IMR-90 (cell line): Measurements from ENCODE around the gene MECP2. TPM values are rescaled to one million over a fixed set of nuclear protein-coding genes. Genes with fewer than 3 reads are reported as not detected.

Source experiments
- ATAC-seq: fragments of 200-7000 bp; cut with Tn5 transposase; 2 replicates; pipeline ENCODE4 v1.9.1; 2020; ENCODE audit warnings: low read depth, mild to moderate bottlenecking, moderate library complexity
- BruUV-seq: library from RNA; stranded (reverse); fragments of 400-500 nt; replicated peaks from 2 replicates; lab custom pipeline; 2021; lab: Mats Ljungman, UMichigan
- CTCF ChIA-PET: fragments of 300-600 bp; formaldehyde crosslinking; extraction: SDS; loops from one replicate; lab custom pipeline; 2021; ENCODE audit warnings: antibody characterized with exemption; lab: Yijun Ruan, JAX
- POLR2A ChIA-PET: fragments of 300-600 bp; sonication (Branson Sonifier 250); formaldehyde crosslinking; loops from one replicate; lab custom pipeline; 2022; ENCODE audit warnings: antibody characterized with exemption; ENCODE audit not compliant: unreplicated experiment; lab: Charles Lee
- DNase-seq: peaks from one replicate; pipeline ENCODE4 v3.0.0; 2013
- H2AFZ ChIP-seq: replicated peaks from 2 replicates; pipeline ENCODE3; 2013; ENCODE audit warnings: low read length, mild to moderate bottlenecking; ENCODE audit not compliant: poor library complexity
- H2AK5ac ChIP-seq: 2 replicates; pipeline ENCODE4 v1.6.1; 2013; ENCODE audit warnings: low read depth, low read length, inconsistent platforms
- H2AK9ac ChIP-seq: replicated peaks from 2 replicates; pipeline ENCODE3; 2013; ENCODE audit warnings: mild to moderate bottlenecking, low read depth, low read length, moderate library complexity; ENCODE audit not compliant: poor library complexity
- H2BK120ac ChIP-seq: 2 replicates; pipeline ENCODE4 v1.6.1; 2013; ENCODE audit warnings: low read depth, low read length, inconsistent platforms
- H2BK15ac ChIP-seq: 3 replicates; pipeline ENCODE4 v1.6.1; 2013; ENCODE audit warnings: low read depth, low read length, inconsistent platforms
- H2BK20ac ChIP-seq: 2 replicates; pipeline ENCODE4 v1.6.1; 2013; ENCODE audit warnings: low read depth, mild to moderate bottlenecking, inconsistent platforms, low read length, moderate library complexity
- H2BK5ac ChIP-seq: 2 replicates; pipeline ENCODE4 v1.6.1; 2013; ENCODE audit warnings: mild to moderate bottlenecking, low read depth, low read length, inconsistent platforms; ENCODE audit not compliant: poor library complexity, severe bottlenecking
- H3K14ac ChIP-seq: replicated peaks from 2 replicates; pipeline ENCODE4 v1.6.1; 2013; ENCODE audit warnings: low read depth, low read length, inconsistent platforms
- H3K18ac ChIP-seq: 2 replicates; pipeline ENCODE4 v1.6.1; 2013; ENCODE audit warnings: low read depth, low read length, control low read depth
- H3K23ac ChIP-seq: 2 replicates; pipeline ENCODE4 v1.6.1; 2013; ENCODE audit warnings: low read depth, low read length, inconsistent platforms
- H3K27ac ChIP-seq: 2 replicates; pipeline ENCODE4 v1.5.1; 2013; ENCODE audit warnings: mild to moderate bottlenecking, control low read depth, low read length; ENCODE audit not compliant: insufficient read depth
- H3K27me3 ChIP-seq: 2 replicates; pipeline ENCODE4 v1.6.1; 2013; ENCODE audit warnings: low read length; ENCODE audit not compliant: control insufficient read depth, insufficient read depth
- H3K36me3 ChIP-seq: 2 replicates; pipeline ENCODE4 v1.6.1; 2013; ENCODE audit warnings: low read length, mixed read lengths; ENCODE audit not compliant: control insufficient read depth, insufficient read depth
- H3K4ac ChIP-seq: 2 replicates; pipeline ENCODE4 v1.6.1; 2013; ENCODE audit warnings: low read depth, low read length, inconsistent platforms
- H3K4me1 ChIP-seq: 2 replicates; pipeline ENCODE4 v1.6.1; 2013; ENCODE audit warnings: low read length, mixed read lengths; ENCODE audit not compliant: control insufficient read depth, insufficient read depth
- H3K4me2 ChIP-seq: 2 replicates; pipeline ENCODE4 v1.6.1; 2013; ENCODE audit warnings: low read depth, mild to moderate bottlenecking, control low read depth, low read length, moderate library complexity
- H3K4me3 ChIP-seq: 2 replicates; pipeline ENCODE4 v1.5.1; 2013; ENCODE audit warnings: low read depth, mild to moderate bottlenecking, control low read depth, low read length, moderate library complexity; ENCODE audit not compliant: insufficient read depth
- H3K56ac ChIP-seq: 2 replicates; pipeline ENCODE4 v1.6.1; 2013; ENCODE audit warnings: low read length, inconsistent platforms; ENCODE audit not compliant: insufficient read depth; ENCODE audit errors: extremely low read depth
- H3K79me1 ChIP-seq, 2 experiments: 2 replicates each; pipeline ENCODE4 v1.6.1; 2013; ENCODE audit warnings: low read length in 2 of 2, inconsistent platforms in 1 of 2, low read depth in 1 of 2
- H3K9ac ChIP-seq: 2 replicates; pipeline ENCODE4 v1.6.1; 2013; ENCODE audit warnings: low read depth, low read length, control low read depth
- H3K9me1 ChIP-seq: 2 replicates; pipeline ENCODE4 v1.6.1; 2013; ENCODE audit warnings: low read length, inconsistent platforms; ENCODE audit not compliant: insufficient read depth
- H3K9me3 ChIP-seq: 2 replicates; pipeline ENCODE4 v1.6.1; 2013; ENCODE audit warnings: low read length; ENCODE audit not compliant: control insufficient read depth, insufficient read depth
- H4K20me1 ChIP-seq: 2 replicates; pipeline ENCODE4 v1.6.1; 2013; ENCODE audit warnings: low read length, inconsistent platforms; ENCODE audit not compliant: insufficient read depth
- H4K5ac ChIP-seq: 2 replicates; pipeline ENCODE4 v1.6.1; 2013; ENCODE audit warnings: mild to moderate bottlenecking, low read depth, low read length, control low read depth
- H4K8ac ChIP-seq, 2 experiments: 2 replicates each; pipeline ENCODE4 v1.6.1; 2013; ENCODE audit warnings: low read depth in 2 of 2, low read length in 2 of 2, control low read depth in 1 of 2, inconsistent platforms in 1 of 2
- H4K91ac ChIP-seq: 2 replicates; pipeline ENCODE4 v1.6.1; 2013; ENCODE audit warnings: low read depth, low read length, inconsistent platforms; ENCODE audit not compliant: insufficient read depth
- NFE2L2 ChIP-seq: fragments of 150-350 bp; IDR thresholded peaks from 2 replicates; pipeline ENCODE4 v1.6.1; 2016; ENCODE audit warnings: low read depth, mild to moderate bottlenecking, low read length
- RAD21 ChIP-seq: IDR thresholded peaks from 2 replicates; pipeline ENCODE4 v1.6.1; 2012; ENCODE audit warnings: low read length, improper control_type of control experiment
- WGBS, 2 experiments: methylation state at CpG; one replicate each; pipeline versions ENCODE4 v1.1.5 to v1.1.7; 2013; ENCODE audit warnings: missing lambda C conversion rate in 2 of 2; ENCODE audit not compliant: insufficient read length in 1 of 2; ENCODE audit errors: extremely low coverage in 2 of 2; 5-methylcytosine and 5-hydroxymethylcytosine counted together
- dilution Hi-C: fragments of 300-500 bp; cut with HindIII; formaldehyde crosslinking; loops from one replicate; pipeline ENCODE4 v1.14.3; 2018; ENCODE audit warnings: low sequenced_read_pairs; ENCODE audit not compliant: unreplicated experiment
- in situ Hi-C: fragments of 300-500 bp; cut with MboI; formaldehyde crosslinking; loops from 3 replicates; pipeline ENCODE4 v1.14.3; 2019; ENCODE audit warnings: low sequenced_read_pairs, inconsistent platforms, mixed read lengths
- intact Hi-C: fragments of 100-400 bp; cut with micrococcal nuclease; formaldehyde crosslinking; loops from 2 replicates; pipeline ENCODE4 v1.10.0; 2022
- polyA plus RNA-seq, 3 experiments: library from polyadenylated mRNA; depleted of rRNA; stranded (reverse); fragments of >200 nt; gene quantifications; 2 replicates each; pipeline ENCODE4 v1.2.3, GENCODE V29; 2012; ENCODE audit warnings: low replicate concordance in 1 of 3
- total RNA-seq: library from RNA; depleted of rRNA; stranded (reverse); fragments of >200 nt; gene quantifications from 2 replicates; pipeline ENCODE4 v1.2.3, GENCODE V29; 2012
- TF ChIP-seq, protein P1 (sequence below): fragments of 150-350 bp; IDR thresholded peaks from 2 replicates; pipeline ENCODE4 v1.6.1; 2017; ENCODE audit warnings: mild to moderate bottlenecking, antibody characterized with exemption, low read length, low read depth

MECP2 gene
- total and polyA plus RNA-seq, 2 of the 4 experiments (the other 2 are of a cell fraction), result 8.4 to 10.1 TPM

DNA sequence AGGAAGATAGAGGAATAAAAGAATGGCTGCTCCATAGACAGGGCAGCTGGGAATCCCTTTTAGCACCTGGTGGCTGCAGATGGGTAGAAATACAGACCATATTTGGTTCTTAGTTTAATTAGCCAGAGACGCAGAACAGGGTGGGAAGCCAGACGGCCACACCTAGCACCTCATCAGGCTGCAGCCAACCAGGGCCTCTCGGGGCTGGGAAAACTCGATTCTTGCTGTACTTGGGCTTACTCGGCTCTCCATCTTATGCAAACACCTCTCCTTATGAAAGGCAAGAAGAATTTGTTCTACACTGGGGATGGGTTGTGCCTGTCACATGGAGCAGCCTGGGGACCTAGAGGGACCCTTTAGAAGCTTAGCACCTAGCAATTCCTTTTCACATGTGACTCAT, 97.5 kb downstream of the MECP2 start:
- H3K27me3 ChIP-seq, result no peaks in the 10 kb centered on the region
- no peak overlapping the region for H2BK120ac ChIP-seq
- no peak overlapping the region for H3K9ac ChIP-seq
- H3K36me3 ChIP-seq, result no peaks in the 10 kb centered on the region
- no peak overlapping the region for H2BK5ac ChIP-seq
- no peak overlapping the region for H3K14ac ChIP-seq
- DNase-seq, result no peak
- H4K20me1 ChIP-seq, result no peaks in the 10 kb centered on the region
- H3K4me3 ChIP-seq, result no peak overlapping the region
- no peaks in the 10 kb centered on the region for H3K9me3 ChIP-seq
- intact Hi-C loops (no loop called here), dilution Hi-C loops (no loop called here), in situ Hi-C loops (no loop called here)
- H3K79me1 ChIP-seq, result no peaks in the 10 kb centered on the region
- H4K5ac ChIP-seq, result no peak overlapping the region
- no peak for TF ChIP-seq RAD21
- TF ChIP-seq NFE2L2, result no peak
- TF ChIP-seq, protein P1, sequence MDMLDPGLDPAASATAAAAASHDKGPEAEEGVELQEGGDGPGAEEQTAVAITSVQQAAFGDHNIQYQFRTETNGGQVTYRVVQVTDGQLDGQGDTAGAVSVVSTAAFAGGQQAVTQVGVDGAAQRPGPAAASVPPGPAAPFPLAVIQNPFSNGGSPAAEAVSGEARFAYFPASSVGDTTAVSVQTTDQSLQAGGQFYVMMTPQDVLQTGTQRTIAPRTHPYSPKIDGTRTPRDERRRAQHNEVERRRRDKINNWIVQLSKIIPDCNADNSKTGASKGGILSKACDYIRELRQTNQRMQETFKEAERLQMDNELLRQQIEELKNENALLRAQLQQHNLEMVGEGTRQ, result no peak
- H2AK5ac ChIP-seq, result no peak overlapping the region
- no CpG with 5 or more reads among the region's 5 CpGs for WGBS, 2 experiments
- H4K8ac ChIP-seq, result no peak overlapping the region
- H2AK9ac ChIP-seq, result peak overlapping the region; percentile 6
- no peak overlapping the region for H3K4ac ChIP-seq
- peak overlapping the region; percentile 11 for H2AFZ ChIP-seq
- no peak overlapping the region for H3K56ac ChIP-seq
- H3K27ac ChIP-seq, result no peak overlapping the region
- no peak overlapping the region for H3K18ac ChIP-seq
- no TSS peak for BruUV-seq
- H3K4me1 ChIP-seq, result peaks cover 2% of the 10 kb centered on the region
- no peak overlapping the region for H3K4me2 ChIP-seq
- H2BK20ac ChIP-seq, result no peak overlapping the region
- no peak for ATAC-seq
- no peak overlapping the region for H4K91ac ChIP-seq
- H3K9me1 ChIP-seq, result 0 out of 2 replicates have a peak, but pooled peaks cover 4% of the 10 kb centered on the region
- H3K23ac ChIP-seq, result no peak overlapping the region
- ChIA-PET POLR2A (no interaction called here), CTCF (no interaction called here)
- H2BK15ac ChIP-seq, result no peak overlapping the region
